22Rv1 (cell line): Measurements from ENCODE around the gene PLAC9.

Experiments
- H3K27ac ChIP-seq: fragments of 450-650 bp; 2 replicates; pipeline ENCODE4 v1.5.1; 2017
- ZFX ChIP-seq: fragments of 450-650 bp; IDR thresholded peaks from 2 replicates; pipeline ENCODE4 v1.6.1; 2017; ENCODE audit warnings: antibody characterized with exemption, borderline replicate concordance
- TF ChIP-seq, protein P1 (sequence below): fragments of 450-650 bp; IDR thresholded peaks from 2 replicates; pipeline ENCODE4 v1.5.1; 2017; ENCODE audit warnings: mild to moderate bottlenecking

The PLAC9 gene

GRCh38 chr10:80157561-80157960 is 25.0 kb downstream of the PLAC9 start:
- TF ChIP-seq, protein P1, sequence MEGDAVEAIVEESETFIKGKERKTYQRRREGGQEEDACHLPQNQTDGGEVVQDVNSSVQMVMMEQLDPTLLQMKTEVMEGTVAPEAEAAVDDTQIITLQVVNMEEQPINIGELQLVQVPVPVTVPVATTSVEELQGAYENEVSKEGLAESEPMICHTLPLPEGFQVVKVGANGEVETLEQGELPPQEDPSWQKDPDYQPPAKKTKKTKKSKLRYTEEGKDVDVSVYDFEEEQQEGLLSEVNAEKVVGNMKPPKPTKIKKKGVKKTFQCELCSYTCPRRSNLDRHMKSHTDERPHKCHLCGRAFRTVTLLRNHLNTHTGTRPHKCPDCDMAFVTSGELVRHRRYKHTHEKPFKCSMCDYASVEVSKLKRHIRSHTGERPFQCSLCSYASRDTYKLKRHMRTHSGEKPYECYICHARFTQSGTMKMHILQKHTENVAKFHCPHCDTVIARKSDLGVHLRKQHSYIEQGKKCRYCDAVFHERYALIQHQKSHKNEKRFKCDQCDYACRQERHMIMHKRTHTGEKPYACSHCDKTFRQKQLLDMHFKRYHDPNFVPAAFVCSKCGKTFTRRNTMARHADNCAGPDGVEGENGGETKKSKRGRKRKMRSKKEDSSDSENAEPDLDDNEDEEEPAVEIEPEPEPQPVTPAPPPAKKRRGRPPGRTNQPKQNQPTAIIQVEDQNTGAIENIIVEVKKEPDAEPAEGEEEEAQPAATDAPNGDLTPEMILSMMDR, result no peak
- TF ChIP-seq ZFX, result no peak
- H3K27ac ChIP-seq, result no peak overlapping the region

DNA sequence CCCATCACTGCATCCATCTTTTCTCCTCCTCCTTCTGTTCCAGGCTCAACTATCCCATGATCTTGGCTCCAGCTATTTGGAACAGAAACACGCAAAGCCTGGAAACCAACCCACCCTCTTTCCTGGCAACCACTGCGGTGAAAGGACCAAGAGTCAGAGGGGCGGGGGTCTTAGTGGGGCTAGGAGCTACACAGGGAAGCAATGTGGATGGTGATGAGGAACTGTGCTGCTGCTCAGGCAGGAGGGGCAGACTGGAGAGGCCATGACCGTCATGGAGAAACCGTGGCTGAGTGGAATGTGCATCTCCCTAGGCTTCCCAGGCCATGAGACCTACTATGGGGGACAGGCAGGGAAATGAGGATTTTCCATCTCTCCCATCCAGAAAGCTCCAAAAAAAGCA is 25.6 kb downstream of the PLAC9 start:
- TF ChIP-seq, protein P1, result no peak
- no peak for TF ChIP-seq ZFX

GRCh38 chr10:80158598-80159127 is 26.1 kb downstream of the PLAC9 start:
- no peak for TF ChIP-seq ZFX
- TF ChIP-seq, protein P1, result no peak
- no peak overlapping the region for H3K27ac ChIP-seq

More for the DNA sequence above, 25.6 kb downstream of the PLAC9 start:
- no peak overlapping the region for H3K27ac ChIP-seq

- no peak for TF ChIP-seq ZFX
- TF ChIP-seq, protein P1, result no peak
- H3K27ac ChIP-seq, result no peak overlapping the region
These were observed 26.8 kb downstream of the PLAC9 start for GRCh38 chr10:80159166-80159873.

GRCh38 chr10:80160361-80161320 is 28.1 kb downstream of the PLAC9 start:
- TF ChIP-seq, protein P1, result no peak
- no peak for TF ChIP-seq ZFX
- H3K27ac ChIP-seq, result no peak overlapping the region

DNA sequence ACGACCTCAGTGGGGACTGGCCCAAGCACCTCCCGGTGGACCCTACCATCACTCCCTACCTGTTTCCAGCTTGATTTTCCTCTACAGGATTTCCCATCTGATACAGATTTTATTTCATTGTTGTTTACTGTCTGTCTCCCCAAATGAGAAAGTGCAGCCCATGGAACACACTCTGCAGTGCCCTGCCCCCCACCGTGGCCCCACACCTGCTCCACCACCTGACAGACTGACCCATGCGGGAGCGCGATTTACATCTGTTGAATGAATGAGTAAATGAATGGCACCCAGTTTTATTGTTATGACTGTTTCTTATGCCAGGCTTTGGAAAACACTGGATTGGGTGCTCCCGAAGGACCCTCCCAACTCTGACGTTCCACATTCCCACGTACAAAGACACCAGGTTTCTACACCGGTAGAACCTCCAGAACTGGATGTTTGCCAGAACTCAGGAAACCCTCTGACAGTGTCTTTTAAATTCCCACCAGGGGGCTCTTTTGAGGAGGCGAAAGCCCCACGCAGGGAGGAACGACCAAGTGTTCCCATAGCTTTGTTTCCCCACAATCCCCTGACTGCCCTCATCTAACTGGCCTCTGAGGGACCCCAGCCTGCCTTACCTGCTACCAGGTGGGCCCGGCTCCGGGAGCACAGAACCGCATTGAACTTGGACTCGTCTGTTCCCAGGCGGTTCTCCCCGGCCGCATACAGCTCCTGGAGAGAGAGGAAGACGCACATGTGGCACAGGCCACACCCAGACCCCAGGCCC is 29.0 kb downstream of the PLAC9 start:
- H3K27ac ChIP-seq, result no peak overlapping the region
- TF ChIP-seq, protein P1, result no peak
- TF ChIP-seq ZFX, result no peak
